Smooth muscle cell of the coronary artery (primary cell): Measurements from ENCODE around the gene ZNF239. TPM values are rescaled to one million over a fixed set of nuclear protein-coding genes. Genes with fewer than 3 reads are reported as not detected.

Source experiments
- total RNA-seq: library from RNA; depleted of rRNA; stranded (reverse); fragments of >200 nt; gene quantifications from 2 replicates; pipeline ENCODE4 v1.2.3, GENCODE V29; 2014; ENCODE audit warnings: low replicate concordance

The ZNF239 gene
- 3.7 and 6.9 TPM in 2 replicates for total RNA-seq

DNA sequence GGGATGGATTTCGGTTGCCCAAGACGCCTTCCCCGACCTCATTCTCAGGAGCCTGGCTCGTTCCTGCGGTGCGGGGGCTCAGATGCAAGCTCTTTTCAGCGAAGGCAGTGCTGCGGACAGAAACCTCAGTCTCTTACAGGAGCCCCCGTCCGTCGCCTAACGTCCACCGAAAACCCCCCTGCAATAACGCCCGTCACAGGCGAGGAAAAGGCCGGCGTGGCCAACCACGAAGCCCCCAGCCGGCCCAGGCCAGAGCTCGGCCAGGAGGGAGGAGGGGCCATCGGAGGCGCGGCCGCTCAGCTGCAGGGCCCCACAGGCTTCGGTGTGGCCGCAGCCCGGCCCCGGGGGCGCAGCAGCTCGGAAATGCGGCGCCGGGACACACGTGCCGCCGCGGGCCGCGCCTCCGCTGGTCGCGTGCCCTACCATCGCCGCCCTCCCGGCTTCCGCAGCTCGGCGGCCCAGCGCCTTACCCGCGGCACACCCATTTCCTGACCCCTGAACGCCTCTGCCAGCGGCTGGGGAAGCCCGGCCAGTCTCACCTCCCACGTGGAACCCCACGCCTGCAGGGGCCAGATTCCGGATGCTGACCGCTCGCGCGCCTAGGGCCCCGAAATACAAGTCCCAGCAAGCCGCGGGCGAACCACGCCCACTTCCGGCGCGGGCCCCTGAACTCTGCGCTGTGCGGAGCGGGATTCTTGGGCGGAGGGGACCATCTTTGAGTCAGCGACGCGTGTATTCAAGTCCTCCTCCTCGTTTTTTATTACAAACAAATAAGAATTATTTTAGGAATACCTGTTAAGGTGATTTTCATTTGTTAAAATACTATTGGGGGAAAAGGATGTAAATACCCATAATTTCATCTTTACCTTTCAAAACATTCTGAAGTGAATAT, at the start of gene ZNF239:
Gene ZNF239 (minus strand): TSS at position 616 of the 892 bp plus-strand sequence. CDS start 16,537 bp downstream, outside the sequence.

DNA sequence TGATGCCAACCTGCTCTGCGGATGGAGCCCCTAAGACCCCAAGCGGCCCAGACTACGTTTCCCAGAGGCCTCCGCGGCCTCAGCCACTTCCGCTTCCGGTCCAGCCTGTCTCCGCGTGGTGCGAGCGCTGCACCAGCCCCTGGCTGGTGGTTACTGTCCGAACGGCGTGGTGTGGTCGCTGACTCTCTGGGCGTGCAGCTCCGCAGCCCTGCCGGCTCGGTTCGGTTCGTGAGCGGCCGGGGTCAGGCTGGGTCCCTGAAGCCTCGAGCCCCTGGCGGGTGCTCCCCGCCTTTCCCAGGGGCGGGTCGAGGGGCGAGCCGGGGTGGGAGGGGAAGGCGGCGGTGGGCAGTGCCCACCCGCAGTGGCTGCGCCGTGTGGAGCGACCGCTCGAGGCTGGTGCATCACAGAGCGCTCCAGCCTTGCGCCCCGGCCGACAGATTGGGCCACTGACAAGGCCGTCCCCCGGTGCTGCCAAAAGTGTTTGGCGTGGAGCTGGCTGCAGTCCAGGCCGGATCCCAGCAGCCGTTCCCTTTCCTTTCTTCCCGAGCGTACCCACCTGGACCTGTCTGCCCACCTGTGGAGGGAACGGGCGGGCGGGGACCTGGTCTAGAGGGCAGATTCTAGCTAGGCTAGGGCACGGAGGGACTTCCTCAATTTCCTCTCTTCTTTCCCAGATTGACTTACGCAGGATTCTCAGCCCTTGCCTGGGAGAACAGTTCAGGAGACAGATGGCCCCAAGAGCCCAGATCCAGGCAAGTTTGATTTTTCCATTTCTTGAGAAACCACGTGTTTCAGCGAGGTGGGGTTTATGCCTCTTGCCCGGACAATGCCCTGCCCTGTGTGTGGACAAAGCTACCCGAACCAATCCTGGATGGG, 32.1 kb upstream of the ZNF239 start, which contains the start of gene ZNF485:
Gene ZNF485 (plus strand): TSS at position 116 of the 876 bp plus-strand sequence. CDS start 613 bp downstream, at position 729.

Other genes starting within 250 kb of the ZNF239 start
- gene FXYD4, start 203.0 kb downstream of the ZNF239 start, total RNA-seq = not detected in 2 replicates
- 215 and 341 TPM in 2 replicates for gene HNRNPF, start 165.4 kb downstream of the ZNF239 start, total RNA-seq
- gene ZNF487, start 137.5 kb downstream of the ZNF239 start, total RNA-seq = 2.8 and 5.6 TPM in 2 replicates
- gene ZNF485, start 31.8 kb upstream of the ZNF239 start, total RNA-seq = 1.3 and 2.2 TPM in 2 replicates
- gene ZNF32, start 74.3 kb upstream of the ZNF239 start, total RNA-seq = 26.5 and 36.9 TPM in 2 replicates